ENCODE results near the gene NAV2. TPM values are rescaled to one million over a fixed set of nuclear protein-coding genes. Genes with fewer than 3 reads are reported as not detected.

Gene NAV2
- total and polyA plus RNA-seq, 12 donors = 6.9 to 34.7 (median 20.2) TPM

- no peak for ATAC-seq
- no peaks in the 10 kb centered on the region for H3K9me3 ChIP-seq
- WGBS, 2 donors = 94 to 98% methylated on average over 1 of the region's 1 CpG
- H3K27me3 ChIP-seq = no peaks in the 10 kb centered on the region
- peaks cover 7 to 39% (median 26%) of the 10 kb centered on the region in 9 donors for H3K4me1 ChIP-seq
- TF ChIP-seq CTCF (IDR thresholded peaks at IDR 0.05) = no peak
- DNase-seq = no peak
- no peak overlapping the region for H3K27ac ChIP-seq
- no peaks in the 10 kb centered on the region for H3K36me3 ChIP-seq
- intact Hi-C loops (cut with DNase I) = no loop called here
- H3K4me3 ChIP-seq = no peak overlapping the region
Observed at GRCh38 chr11:19669511-19669910, 43.1 kb upstream of the NAV2 start.

GRCh38 chr11:19670030-19670791 lies 42.4 kb upstream of the NAV2 start:
- DNase-seq (no peak), ATAC-seq (no peak)
- Histone ChIP-seq H3K27ac (no peak overlapping the region), H3K4me1 (peaks cover 8 to 39% (median 27%) of the 10 kb centered on the region in 9 donors), H3K9me3 (no peaks in the 10 kb centered on the region), H3K4me3 (no peak overlapping the region), H3K27me3 (no peaks in the 10 kb centered on the region), H3K36me3 (no peaks in the 10 kb centered on the region)
- WGBS, 2 donors = 82 to 83% methylated on average over 13 of the region's 13 CpGs
- TF ChIP-seq CTCF (IDR thresholded peaks at IDR 0.05) = no peak
- intact Hi-C loops (cut with DNase I) = loop anchor here in 2 of 10 donors (5.0 to 10.0 kb wide), 2 partner anchors 38 to 95 kb away; no protein-coding TSS in a partner anchor

- WGBS, 2 donors = 94% methylated on average over 2 of the region's 2 CpGs
- Histone ChIP-seq H3K4me1 (peaks cover 11 to 58% (median 45%) of the 10 kb centered on the region in 9 donors), H3K36me3 (no peaks in the 10 kb centered on the region), H3K27me3 (no peaks in the 10 kb centered on the region), H3K9me3 (no peaks in the 10 kb centered on the region), H3K27ac (peak overlapping the region in 5 of 10 donors; percentile 67 to 93 (median 85)), H3K4me3 (no peak overlapping the region)
- no peak for DNase-seq
- intact Hi-C loops (cut with DNase I) = loop anchor here in 2 of 10 donors (5.0 to 10.0 kb wide), 2 partner anchors 40 to 98 kb away; no protein-coding TSS in a partner anchor
- ATAC-seq = no peak
- TF ChIP-seq CTCF (IDR thresholded peaks at IDR 0.05) = no peak
Observed at GRCh38 chr11:19672586-19673206, 39.9 kb upstream of the NAV2 start.

- WGBS, 2 donors = 33 to 47% methylated on average over 14 of the region's 14 CpGs
- DNase-seq (peak; percentile 78 to 81), ATAC-seq (peak; percentile 74 to 90 (median 87))
- H3K27ac ChIP-seq = peak overlapping the region; percentile 60 to 93 (median 81)
- intact Hi-C loops (cut with DNase I) = loop anchor here in 2 of 10 donors (5.0 to 10.0 kb wide), 2 partner anchors 42 to 99 kb away; no protein-coding TSS in a partner anchor
- no peaks in the 10 kb centered on the region for H3K9me3 ChIP-seq
- H3K4me1 ChIP-seq = peaks cover 11 to 70% (median 47%) of the 10 kb centered on the region in 9 donors
- no peak for TF ChIP-seq CTCF (IDR thresholded peaks at IDR 0.05)
- no peaks in the 10 kb centered on the region for H3K36me3 ChIP-seq
- no peaks in the 10 kb centered on the region for H3K27me3 ChIP-seq
- no peak overlapping the region for H3K4me3 ChIP-seq
Observed at GRCh38 chr11:19673924-19674729, 38.5 kb upstream of the NAV2 start.

Data from heart right ventricle (tissue), 16 donors.